NK-92 (cell line): ENCODE data around the gene ELANE.

Experiments used
- DNase-seq: peaks from one replicate; lab custom pipeline; 2025; ENCODE audit not compliant: unreplicated experiment; lab: John Stamatoyannopoulos, UW

ELANE gene

DNA sequence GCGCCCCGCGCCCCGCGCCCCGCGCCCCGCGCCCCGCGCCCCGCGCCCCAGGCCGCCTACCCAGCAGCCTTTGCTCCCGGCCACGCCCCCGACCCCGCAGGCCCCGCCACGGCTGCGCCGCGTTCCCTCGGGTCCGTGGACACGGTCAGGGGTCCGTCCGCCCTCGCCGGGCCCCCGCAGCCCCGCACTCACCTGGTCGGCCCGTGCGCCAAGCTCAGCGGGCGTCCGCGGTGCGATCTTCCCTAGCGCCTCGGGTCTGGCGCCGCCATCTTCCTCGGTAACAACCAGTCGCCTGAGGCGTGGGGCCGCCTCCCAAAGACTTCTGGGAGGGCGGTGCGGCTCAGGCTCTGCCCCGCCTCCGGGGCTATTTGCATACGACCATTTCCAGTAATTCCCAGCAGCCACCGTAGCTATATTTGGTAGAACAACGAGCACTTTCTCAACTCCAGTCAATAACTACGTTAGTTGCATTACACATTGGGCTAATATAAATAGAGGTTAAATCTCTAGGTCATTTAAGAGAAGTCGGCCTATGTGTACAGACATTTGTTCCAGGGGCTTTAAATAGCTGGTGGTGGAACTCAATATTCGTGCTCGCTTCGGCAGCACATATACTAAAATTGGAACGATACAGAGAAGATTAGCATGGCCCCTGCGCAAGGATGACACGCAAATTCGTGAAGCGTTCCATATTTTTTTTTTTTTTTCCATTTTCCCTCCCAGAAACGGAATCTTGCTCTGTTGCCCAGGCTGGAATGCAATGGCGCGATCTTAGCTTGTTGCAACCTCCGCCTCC, 41.0 kb downstream of the ELANE start, which contains the start of the genes MED16 and RNU6-9:
Gene MED16, minus strand, starts transcription at position 294 of the 796 bp plus-strand sequence. CDS start 2,056 bp downstream, outside the sequence.
Gene RNU6-9, plus strand, starts transcription at position 591 of the 796 bp plus-strand sequence.
- DNase-seq, result no peak

DNA sequence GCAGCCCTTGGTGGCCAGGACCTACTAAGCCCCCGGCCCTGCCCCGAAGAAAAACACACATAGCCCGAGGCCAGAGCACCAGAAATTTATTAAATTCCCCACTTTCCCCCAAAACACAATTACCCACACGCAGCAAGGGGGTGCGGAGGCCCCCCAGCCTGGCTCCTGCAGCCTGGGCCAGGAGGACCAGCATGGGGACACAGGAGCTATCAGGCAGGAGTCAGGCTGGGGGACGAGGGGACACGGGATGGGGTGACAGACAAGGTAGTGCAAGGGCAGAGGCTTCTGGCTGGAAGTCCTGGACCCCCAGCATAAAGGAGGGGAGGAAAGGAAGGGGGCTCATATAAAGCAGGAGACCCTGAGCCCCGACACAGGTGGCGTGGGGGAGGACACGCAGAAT, 44.3 kb downstream of the ELANE start:
- DNase-seq, result no peak

DNA sequence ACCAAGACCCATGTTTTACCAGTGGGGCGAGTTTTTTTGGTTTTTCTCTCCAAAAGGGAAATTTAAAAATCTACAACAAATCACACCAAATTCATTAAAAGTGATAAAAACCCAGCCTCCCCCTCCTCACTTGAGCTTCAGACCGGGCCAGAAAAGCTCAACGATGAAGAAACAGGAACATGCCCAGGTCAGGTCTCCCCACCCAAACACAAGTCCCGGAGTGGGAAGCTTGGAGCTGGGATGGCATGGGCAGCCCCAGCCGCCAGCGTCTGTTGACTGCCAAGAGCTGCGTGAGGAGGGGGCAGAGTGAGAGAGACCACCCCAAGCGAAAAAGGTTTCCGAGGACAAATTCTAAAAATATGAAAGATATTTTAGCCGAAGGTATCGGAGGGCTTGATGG, 44.9 kb downstream of the ELANE start:
- no peak for DNase-seq

DNA sequence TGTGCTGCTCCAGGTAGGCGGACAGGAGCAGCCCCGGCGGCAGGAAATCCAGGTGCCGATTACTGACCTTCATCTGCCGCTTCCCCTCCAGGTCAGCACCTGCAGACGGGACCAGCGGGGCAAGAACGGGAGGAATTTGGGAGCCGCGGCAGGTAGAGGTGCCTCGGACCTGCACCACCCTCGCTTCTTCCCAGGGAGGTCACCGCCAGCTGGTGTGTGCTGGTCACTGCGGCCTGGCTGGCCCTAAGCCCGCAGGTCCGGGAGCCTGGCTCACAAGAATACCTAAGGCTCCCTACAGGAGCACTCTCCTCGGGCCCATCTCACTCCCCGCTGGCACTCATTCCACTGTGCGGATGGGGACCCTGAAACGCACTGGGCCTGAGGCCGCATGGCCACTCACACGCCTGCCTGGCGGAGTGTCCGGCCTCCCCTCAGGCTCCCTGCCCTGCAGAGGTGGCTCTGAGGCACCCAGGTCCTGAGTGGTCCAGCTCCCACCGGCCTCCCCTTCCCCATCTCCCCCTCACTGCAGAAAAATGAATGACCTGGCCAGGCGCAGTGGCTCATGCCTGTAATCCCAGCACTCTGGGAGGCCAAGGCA, 45.4 kb downstream of the ELANE start:
- no peak for DNase-seq

DNA sequence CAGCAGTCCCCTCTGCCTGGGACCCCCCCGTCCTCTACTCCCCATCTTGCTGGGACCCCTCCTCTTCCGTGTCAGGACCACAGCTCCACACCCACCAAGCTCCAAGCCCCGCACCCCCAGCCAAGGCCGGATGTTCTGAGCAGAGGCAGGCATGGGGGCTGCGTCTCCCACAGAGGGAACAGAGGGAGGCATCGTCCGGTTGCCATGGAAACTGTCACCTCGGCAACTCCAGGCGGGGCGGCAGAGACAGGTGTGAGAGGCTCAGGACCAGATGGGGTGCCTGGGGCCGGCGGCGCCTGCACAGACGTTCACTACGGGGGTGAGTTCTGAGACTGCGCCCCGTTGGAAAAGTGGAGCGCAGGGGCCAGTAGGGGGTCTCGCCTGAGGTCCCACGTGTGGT, 46.6 kb downstream of the ELANE start:
- no peak for DNase-seq

DNA sequence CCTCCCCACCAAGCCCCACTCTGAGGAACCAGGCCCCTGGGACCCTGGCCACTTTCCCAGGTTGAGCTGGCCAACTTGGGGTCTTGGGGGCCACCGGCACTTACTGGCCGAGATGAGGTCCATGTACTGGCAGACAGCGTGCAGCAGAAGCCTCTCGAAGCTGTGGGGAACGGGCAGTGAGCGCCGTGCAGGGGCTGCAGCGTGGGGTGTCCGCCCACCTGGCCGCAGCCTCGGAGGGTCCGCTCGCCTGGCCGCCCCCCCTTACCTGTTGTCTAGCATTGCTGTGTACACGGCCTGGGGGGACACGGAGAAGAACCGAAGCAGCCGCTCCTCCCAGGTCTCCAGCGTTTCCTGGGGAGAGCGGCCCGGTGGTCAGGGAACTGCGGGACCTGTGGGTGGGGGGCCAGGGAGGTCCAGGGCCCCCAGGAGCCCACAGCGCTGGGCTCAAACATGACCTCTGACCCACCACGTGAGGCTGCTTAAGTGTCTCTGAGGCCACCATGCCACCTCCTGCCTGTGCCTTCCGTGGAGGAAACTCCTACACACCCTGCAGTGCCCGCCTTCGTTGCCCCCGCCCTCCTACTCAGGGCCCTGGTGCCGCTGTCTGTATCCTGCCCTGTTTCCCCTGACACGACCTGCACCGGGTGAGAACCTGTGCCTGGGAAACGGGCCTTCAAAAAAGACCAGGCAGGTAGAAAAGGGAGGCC, 47.4 kb downstream of the ELANE start:
- DNase-seq, result no peak

DNA sequence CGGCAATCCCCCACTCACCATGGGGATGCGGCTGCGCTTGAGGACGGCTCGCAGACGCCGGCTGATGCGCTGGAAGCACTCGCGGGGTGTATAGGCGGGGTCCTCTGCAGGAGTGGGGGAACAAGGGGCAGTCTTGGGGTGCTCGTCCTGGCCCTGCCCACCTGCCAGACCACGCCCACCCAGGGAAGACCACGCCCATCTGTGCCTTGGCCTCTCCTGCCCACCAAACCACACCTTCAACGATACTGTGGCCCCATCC, 47.9 kb downstream of the ELANE start:
- DNase-seq, result no peak

DNA sequence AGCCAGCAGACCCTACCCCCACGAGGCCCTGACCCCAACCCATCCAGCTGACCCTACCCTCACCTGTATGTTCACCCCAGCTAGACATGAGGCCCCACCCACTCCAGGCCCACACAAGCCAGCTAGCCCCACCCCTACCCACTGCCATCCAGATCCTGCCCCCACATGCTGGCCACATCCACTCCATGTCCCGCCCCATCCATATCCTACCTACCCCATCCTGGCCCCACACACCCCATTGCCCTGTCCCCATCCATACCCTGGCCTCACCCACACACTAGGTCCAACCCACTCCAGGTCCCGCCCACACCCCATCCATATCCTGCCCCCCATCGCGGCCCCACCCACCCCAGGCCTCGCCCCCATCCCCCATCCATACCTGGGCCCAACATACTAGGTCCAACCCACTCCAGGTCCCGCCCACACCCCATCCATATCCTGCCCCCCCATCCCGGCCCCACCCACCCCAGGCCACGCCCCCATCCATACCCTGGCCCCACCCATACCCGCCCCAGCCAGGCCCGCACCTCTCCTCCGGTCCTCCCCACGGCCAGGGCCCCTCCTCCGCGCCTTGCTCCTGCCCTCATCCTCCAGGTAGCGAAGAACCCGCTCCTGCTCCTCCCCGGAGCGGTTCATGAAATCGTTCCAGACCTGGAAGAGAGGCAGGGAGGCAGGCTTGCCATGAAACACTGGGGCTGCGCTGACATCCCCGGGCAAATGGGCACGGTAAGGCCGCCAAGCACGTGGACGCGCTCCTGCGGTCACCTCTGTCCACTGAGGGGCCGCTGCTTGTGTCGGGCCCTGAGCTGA, 48.4 kb downstream of the ELANE start:
- DNase-seq, result no peak

DNA sequence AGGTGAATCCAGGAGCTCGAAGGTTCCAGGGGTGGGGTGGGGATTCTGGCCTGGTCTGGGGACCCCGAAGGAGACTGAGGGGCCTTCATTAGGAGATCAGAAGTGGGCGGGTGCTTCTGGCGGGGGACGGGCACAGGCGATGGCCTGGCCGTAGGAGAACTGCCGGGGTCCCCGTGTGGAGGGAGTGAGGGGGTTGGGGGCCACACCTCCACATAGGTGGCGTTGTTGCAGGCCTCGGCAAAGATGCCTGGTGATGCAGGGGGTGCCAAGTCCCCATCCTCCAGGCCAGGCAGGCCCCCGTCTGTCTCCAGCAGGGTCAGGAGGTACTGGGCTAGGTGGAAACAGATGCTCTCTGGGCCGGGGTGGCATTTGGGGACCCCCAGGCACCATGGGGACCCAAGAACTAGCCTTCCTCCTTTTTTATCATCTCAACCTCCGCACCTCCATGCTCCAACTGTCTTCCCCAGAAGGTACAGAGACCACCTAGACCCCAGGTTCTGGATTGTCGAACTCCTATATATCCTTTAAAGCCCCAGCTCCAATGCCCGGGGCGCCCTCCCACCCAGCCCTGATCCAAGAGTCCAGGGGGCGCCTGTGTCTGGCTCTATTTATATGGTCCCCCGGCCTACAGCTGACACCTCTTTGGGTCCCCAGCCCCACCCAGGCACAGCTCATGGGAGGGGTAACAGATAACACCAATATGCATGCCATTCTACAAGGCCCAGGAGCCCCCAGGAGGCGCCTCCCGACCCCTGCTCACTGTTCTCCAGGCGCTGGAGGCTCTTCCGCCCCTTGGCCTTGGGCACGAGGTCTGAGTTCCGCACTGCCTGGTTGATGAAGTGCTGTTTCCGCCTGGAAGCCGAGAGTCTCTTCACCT, 49.4 kb downstream of the ELANE start:
- DNase-seq, result no peak

DNA sequence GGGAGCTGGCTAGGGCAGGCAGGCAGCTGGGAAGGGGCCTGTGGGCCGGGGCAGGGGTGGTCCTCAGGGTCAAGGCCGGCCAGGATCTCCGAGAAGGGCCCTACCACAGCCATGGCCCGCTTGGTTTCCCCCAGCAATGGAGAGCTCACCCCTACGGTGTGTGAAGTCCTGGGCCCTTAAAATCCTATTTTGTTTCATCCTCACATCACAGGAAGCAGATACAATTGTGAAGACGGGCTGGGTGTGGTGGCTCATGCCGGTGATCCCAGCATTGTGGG, 49.9 kb downstream of the ELANE start:
- DNase-seq, result no peak

DNA sequence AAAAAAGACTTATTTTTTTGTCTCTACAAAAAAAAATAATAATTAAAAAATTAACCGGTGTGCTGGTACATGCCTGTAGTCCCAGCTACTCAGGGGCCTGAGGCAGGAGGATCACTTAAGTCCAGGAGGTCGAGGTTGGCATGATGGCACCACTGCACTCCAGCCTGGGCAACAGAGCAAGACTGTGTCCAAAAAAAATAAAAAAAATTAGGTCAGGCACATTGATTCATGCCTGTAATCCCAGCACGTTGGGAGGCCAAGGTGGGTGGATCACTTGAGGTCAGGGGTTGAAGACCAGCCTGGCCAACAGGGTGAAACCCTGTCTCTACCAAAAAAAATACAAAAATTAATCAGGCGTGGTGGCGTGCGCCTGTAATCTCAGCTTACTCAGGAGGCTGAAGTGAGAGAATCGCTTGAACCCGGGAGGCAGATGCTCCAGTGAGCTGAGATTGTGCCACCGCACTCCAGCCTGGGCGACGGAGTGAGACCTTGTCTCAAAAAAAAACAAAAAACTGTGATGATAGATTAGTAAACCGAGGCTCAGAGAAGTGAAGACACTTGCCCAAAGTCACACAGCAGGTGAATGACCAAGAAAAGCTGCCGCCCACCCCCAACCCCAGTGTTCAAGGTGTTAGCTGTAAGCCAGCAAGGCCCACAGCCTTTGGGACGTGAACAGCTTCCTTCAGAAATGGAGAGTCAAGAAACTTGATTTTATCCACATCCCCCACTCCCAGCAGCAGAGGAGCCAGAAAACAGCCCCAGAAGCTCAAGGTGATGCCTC, 50.5 kb downstream of the ELANE start:
- DNase-seq, result no peak

DNA sequence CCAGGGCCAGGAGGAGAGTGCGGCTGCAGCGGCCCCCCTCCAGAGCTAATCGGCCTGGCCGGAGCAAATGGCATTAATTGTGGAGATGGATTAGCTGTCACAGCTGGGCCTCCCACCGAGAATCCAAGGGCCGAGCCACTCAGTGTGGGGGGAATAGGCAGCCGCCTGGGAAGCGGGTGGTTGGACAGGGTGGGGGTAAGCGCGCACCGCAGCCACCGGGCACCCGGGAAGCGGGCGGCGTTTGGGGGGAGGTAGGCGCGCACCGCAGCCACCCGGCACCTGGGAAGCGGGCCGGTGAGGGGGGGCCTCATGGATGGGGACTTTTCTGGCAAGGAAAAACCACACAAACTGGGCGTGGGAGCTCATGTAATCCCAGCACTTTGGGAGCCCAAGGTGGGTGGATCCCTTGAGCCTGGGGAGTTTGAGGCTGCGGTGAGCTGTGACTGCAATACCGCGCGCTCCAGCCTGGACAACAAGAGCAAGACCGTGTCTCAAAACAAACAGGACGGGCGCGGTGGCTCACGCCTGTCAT, 51.2 kb downstream of the ELANE start:
- no peak for DNase-seq

DNA sequence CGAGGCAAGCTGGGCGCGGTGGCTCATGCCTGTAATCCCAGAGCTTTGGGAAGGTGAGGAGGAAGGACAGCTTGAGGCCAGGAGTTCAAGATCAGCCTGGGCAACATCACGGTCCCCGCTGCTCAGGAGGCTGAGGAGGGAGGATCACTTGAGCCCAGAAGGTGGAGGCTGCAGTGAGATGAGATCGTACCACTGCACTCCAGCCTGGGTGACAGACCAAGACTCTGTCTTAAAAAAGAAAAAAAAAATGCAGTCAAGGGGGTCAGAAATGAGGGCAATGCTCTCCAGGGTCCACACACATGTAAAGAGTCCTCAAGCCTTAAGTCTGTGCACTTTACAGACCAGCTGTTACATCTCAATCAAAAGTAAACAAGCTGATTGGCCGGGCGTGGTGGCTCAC, 52.4 kb downstream of the ELANE start:
- DNase-seq, result no peak
